ENCODE data around the gene B3GAT1. TPM values are rescaled to one million over a fixed set of nuclear protein-coding genes. Genes with fewer than 3 reads are reported as not detected.

B3GAT1 gene
- total RNA-seq, 1 experiment from 2014 or later: 3.7 TPM

GRCh38 chr11:134399996-134400395 is 12.0 kb downstream of the B3GAT1 start:
- DNase-seq (ENCODE audit: low read depth, low spot score): no peak
- in situ Hi-C loops (cut with HindIII; ENCODE audit: low pct_unique_long_range_greater_than_20kb, low sequenced_read_pairs): no loop called here

GRCh38 chr11:134399293-134399654 is 12.8 kb downstream of the B3GAT1 start:
- in situ Hi-C loops (cut with HindIII; ENCODE audit: low pct_unique_long_range_greater_than_20kb, low sequenced_read_pairs): no loop called here
- DNase-seq (ENCODE audit: low read depth, low spot score): no peak

- DNase-seq (ENCODE audit: low read depth, low spot score): no peak
- in situ Hi-C loops (cut with HindIII; ENCODE audit: low pct_unique_long_range_greater_than_20kb, low sequenced_read_pairs): no loop called here
Measured at GRCh38 chr11:134398644-134399292, 13.3 kb downstream of the B3GAT1 start.

- in situ Hi-C loops (cut with HindIII; ENCODE audit: low pct_unique_long_range_greater_than_20kb, low sequenced_read_pairs): no loop called here
- DNase-seq (ENCODE audit: low read depth, low spot score): no peak
Measured at GRCh38 chr11:134398079-134398444, 14.0 kb downstream of the B3GAT1 start.

GRCh38 chr11:134397304-134398078 is 14.6 kb downstream of the B3GAT1 start:
- DNase-seq (ENCODE audit: low read depth, low spot score): no peak
- in situ Hi-C loops (cut with HindIII; ENCODE audit: low pct_unique_long_range_greater_than_20kb, low sequenced_read_pairs): no loop called here

GRCh38 chr11:134395002-134395401 is 17.0 kb downstream of the B3GAT1 start:
- DNase-seq (ENCODE audit: low read depth, low spot score): no peak
- in situ Hi-C loops (cut with HindIII; ENCODE audit: low pct_unique_long_range_greater_than_20kb, low sequenced_read_pairs): no loop called here

- in situ Hi-C loops (cut with HindIII; ENCODE audit: low pct_unique_long_range_greater_than_20kb, low sequenced_read_pairs): no loop called here
- DNase-seq (ENCODE audit: low read depth, low spot score): no peak
Measured at GRCh38 chr11:134394311-134394710, 17.7 kb downstream of the B3GAT1 start.

- DNase-seq (ENCODE audit: low read depth, low spot score): no peak
- in situ Hi-C loops (cut with HindIII; ENCODE audit: low pct_unique_long_range_greater_than_20kb, low sequenced_read_pairs): no loop called here
Measured at GRCh38 chr11:134393638-134394037, 18.4 kb downstream of the B3GAT1 start.

GRCh38 chr11:134392953-134393615 is 19.0 kb downstream of the B3GAT1 start:
- in situ Hi-C loops (cut with HindIII; ENCODE audit: low pct_unique_long_range_greater_than_20kb, low sequenced_read_pairs): no loop called here
- DNase-seq (ENCODE audit: low read depth, low spot score): no peak

GRCh38 chr11:134391656-134392055 is 20.4 kb downstream of the B3GAT1 start:
- DNase-seq (ENCODE audit: low read depth, low spot score): no peak
- in situ Hi-C loops (cut with HindIII; ENCODE audit: low pct_unique_long_range_greater_than_20kb, low sequenced_read_pairs): no loop called here

- DNase-seq (ENCODE audit: low read depth, low spot score): no peak
- in situ Hi-C loops (cut with HindIII; ENCODE audit: low pct_unique_long_range_greater_than_20kb, low sequenced_read_pairs): no loop called here
Measured at GRCh38 chr11:134390706-134391569, 21.1 kb downstream of the B3GAT1 start.

- no peak for DNase-seq (ENCODE audit: low read depth, low spot score)
- in situ Hi-C loops (cut with HindIII; ENCODE audit: low pct_unique_long_range_greater_than_20kb, low sequenced_read_pairs): no loop called here
Measured at GRCh38 chr11:134389464-134390180, 22.4 kb downstream of the B3GAT1 start.

- in situ Hi-C loops (cut with HindIII; ENCODE audit: low pct_unique_long_range_greater_than_20kb, low sequenced_read_pairs): no loop called here
- no peak for DNase-seq (ENCODE audit: low read depth, low spot score)
Measured at GRCh38 chr11:134388590-134388989, 23.5 kb downstream of the B3GAT1 start.

- no peak for DNase-seq (ENCODE audit: low read depth, low spot score)
- in situ Hi-C loops (cut with HindIII; ENCODE audit: low pct_unique_long_range_greater_than_20kb, low sequenced_read_pairs): no loop called here
Measured at GRCh38 chr11:134387501-134387900, 24.5 kb downstream of the B3GAT1 start.

- no peak for DNase-seq (ENCODE audit: low read depth, low spot score)
- in situ Hi-C loops (cut with HindIII; ENCODE audit: low pct_unique_long_range_greater_than_20kb, low sequenced_read_pairs): no loop called here
Measured at GRCh38 chr11:134386945-134387344, 25.1 kb downstream of the B3GAT1 start.

GRCh38 chr11:134385774-134386565 is 26.1 kb downstream of the B3GAT1 start:
- no peak for DNase-seq (ENCODE audit: low read depth, low spot score)
- in situ Hi-C loops (cut with HindIII; ENCODE audit: low pct_unique_long_range_greater_than_20kb, low sequenced_read_pairs): no loop called here

- DNase-seq (ENCODE audit: low read depth, low spot score): no peak
- in situ Hi-C loops (cut with HindIII; ENCODE audit: low pct_unique_long_range_greater_than_20kb, low sequenced_read_pairs): no loop called here
Measured at GRCh38 chr11:134385171-134385570, 26.9 kb downstream of the B3GAT1 start.

All from SK-MEL-5 (cell line).